ENCODE measurements around the gene SEPSECS.

- TF ChIP-seq TFAP4 (IDR thresholded peaks at IDR 0.05; ENCODE audit: borderline replicate concordance, low read depth) (no peak), CCAR2 (optimal IDR thresholded peaks at IDR 0.05; ENCODE audit: low read depth, low read length) (no peak), ZNF629 (CRISPR knock-in tag; conservative IDR thresholded peaks at IDR 0.05) (no peak), RORA (CRISPR knock-in tag; IDR thresholded peaks at IDR 0.05) (no peak), NR1H2 (CRISPR knock-in tag; IDR thresholded peaks at IDR 0.05; ENCODE audit: borderline replicate concordance, low read depth) (no peak), KDM1A (CRISPR knock-in tag; IDR thresholded peaks at IDR 0.05) (no peak), FOXP4 (CRISPR knock-in tag; IDR thresholded peaks at IDR 0.05) (no peak), CTCF (CRISPR knock-in tag; IDR thresholded peaks at IDR 0.05) (no peak), CREBL2 (CRISPR knock-in tag; IDR thresholded peaks at IDR 0.05; ENCODE audit: borderline replicate concordance) (no peak), E2F5 (CRISPR knock-in tag; conservative IDR thresholded peaks at IDR 0.05) (no peak)
Measured at GRCh38 chr4:25131926-25132325, 28.3 kb downstream of the SEPSECS start.
